Osteoblast (primary cell): ENCODE data around the gene OR7G2. TPM values are rescaled to one million over a fixed set of nuclear protein-coding genes. Genes with fewer than 3 reads are reported as not detected.
"Not testable (repeated sequence)": the region's sequence is repeated elsewhere in the genome, so short reads cannot be mapped to it uniquely, and the experiment has no call there.

Experiments
- DNase-seq: peaks from one replicate; pipeline ENCODE4 v3.0.0; 2011; ENCODE audit warnings: low spot score, mixed read lengths; ENCODE audit not compliant: insufficient read length; ENCODE audit errors: missing footprints
- H2AFZ ChIP-seq: 2 replicates; pipeline ENCODE4 v1.6.0; 2011; ENCODE audit warnings: mild to moderate bottlenecking, low read length
- H3K27ac ChIP-seq: 2 replicates; pipeline ENCODE4 v1.5.1; 2011; ENCODE audit warnings: mild to moderate bottlenecking, low read depth, low read length, moderate library complexity
- H3K27me3 ChIP-seq: 2 replicates; pipeline ENCODE4 v1.6.0; 2012; ENCODE audit warnings: mild to moderate bottlenecking, control low read depth, inconsistent platforms, low read length, moderate library complexity; ENCODE audit not compliant: insufficient read depth
- H3K36me3 ChIP-seq: 2 replicates; pipeline ENCODE4 v1.5.1; 2011; ENCODE audit warnings: mild to moderate bottlenecking, low read length, control low read depth, moderate library complexity; ENCODE audit not compliant: insufficient read depth
- H3K4me1 ChIP-seq: 2 replicates; pipeline ENCODE4 v1.5.1; 2011; ENCODE audit warnings: mild to moderate bottlenecking, low read length, control low read depth, moderate library complexity; ENCODE audit not compliant: insufficient read depth
- H3K4me2 ChIP-seq: 2 replicates; pipeline ENCODE4 v1.6.0; 2011; ENCODE audit warnings: mild to moderate bottlenecking, low read length; ENCODE audit not compliant: insufficient read depth
- H3K4me3 ChIP-seq: fragments of 200-600 bp; sonication (generic); 3 replicates; pipeline ENCODE4 v1.5.1; 2012; ENCODE audit warnings: mild to moderate bottlenecking, low read length, inconsistent platforms; ENCODE audit not compliant: insufficient read depth
- H3K79me2 ChIP-seq: 2 replicates; pipeline ENCODE4 v1.6.0; 2012; ENCODE audit warnings: mild to moderate bottlenecking, low read length, control low read depth, inconsistent platforms; ENCODE audit not compliant: insufficient read depth
- H3K9me3 ChIP-seq: 2 replicates; pipeline ENCODE4 v1.5.1; 2011; ENCODE audit warnings: low read depth, low read length, control low read depth
- H4K20me1 ChIP-seq: 2 replicates; pipeline ENCODE4 v1.6.0; 2012; ENCODE audit warnings: mild to moderate bottlenecking, low read length, control low read depth; ENCODE audit not compliant: insufficient read depth
- CTCF ChIP-seq: IDR thresholded peaks from 2 replicates; pipeline ENCODE4 v1.5.1; 2011; ENCODE audit warnings: mild to moderate bottlenecking, low read depth, low read length, moderate library complexity; ENCODE audit errors: extremely low read depth
- small RNA-seq: library from RNA; depleted of rRNA; stranded (forward); fragments of <200 nt; gene quantifications from one replicate; pipeline ENCODE3, GENCODE V24; 2012
- total RNA-seq: library from RNA; depleted of rRNA; stranded (reverse); fragments of >200 nt; gene quantifications from 2 replicates; pipeline ENCODE4 v1.2.3, GENCODE V29; 2012

The OR7G2 gene
- total RNA-seq, 1 donor: not detected

- Histone ChIP-seq H3K4me2 (no peak overlapping the region), H3K4me1 (no peaks in the 10 kb centered on the region), H3K27me3 (no peaks in the 10 kb centered on the region), H3K27ac (no peak overlapping the region), H3K4me3 (no peak overlapping the region), H3K9me3 (no peaks in the 10 kb centered on the region), H2AFZ (no peak overlapping the region), H3K79me2 (no peaks in the 10 kb centered on the region), H4K20me1 (no peaks in the 10 kb centered on the region), H3K36me3 (no peaks in the 10 kb centered on the region)
- DNase-seq: no peak
- TF ChIP-seq CTCF: no peak
Measured at GRCh38 chr19:9054207-9054606, 53.1 kb downstream of the OR7G2 start.

GRCh38 chr19:9053674-9054073 lies 53.6 kb downstream of the OR7G2 start:
- H3K9me3 ChIP-seq: not testable (repeated sequence)

GRCh38 chr19:9052894-9053293 lies 54.4 kb downstream of the OR7G2 start:
- no peaks in the 10 kb centered on the region for H3K36me3 ChIP-seq
- no peaks in the 10 kb centered on the region for H3K79me2 ChIP-seq
- H2AFZ ChIP-seq: no peak overlapping the region
- TF ChIP-seq CTCF: no peak
- H3K27ac ChIP-seq: no peak overlapping the region
- H4K20me1 ChIP-seq: no peaks in the 10 kb centered on the region
- H3K27me3 ChIP-seq: no peaks in the 10 kb centered on the region
- H3K4me2 ChIP-seq: no peak overlapping the region
- H3K9me3 ChIP-seq: no peaks in the 10 kb centered on the region
- no peak overlapping the region for H3K4me3 ChIP-seq
- no peak for DNase-seq
- no peaks in the 10 kb centered on the region for H3K4me1 ChIP-seq

More at GRCh38 chr19:9053674-9054073, 53.6 kb downstream of the OR7G2 start:
- H3K36me3 ChIP-seq, H3K27ac ChIP-seq, H3K4me1 ChIP-seq, DNase-seq, H4K20me1 ChIP-seq, H3K79me2 ChIP-seq, H3K27me3 ChIP-seq, H3K4me3 ChIP-seq, H2AFZ ChIP-seq, H3K4me2 ChIP-seq: not testable (repeated sequence)

Small RNA genes within 50 kb of the gene (small RNA-seq; reads per million reads assigned to genes)
- not detected for gene OR1M4P

Other genes starting within 250 kb of the OR7G2 start
- gene MUC16, start 97.1 kb downstream of the OR7G2 start, total RNA-seq: not detected in 2 replicates
- not detected in 2 replicates for gene OR1M1, start 20.4 kb downstream of the OR7G2 start, total RNA-seq
- gene OR7G1, start 8.3 kb upstream of the OR7G2 start, total RNA-seq: not detected in 2 replicates
- gene OR7G3, start 19.5 kb upstream of the OR7G2 start, total RNA-seq: not detected in 2 replicates
- 20.3 and 20.9 TPM in 2 replicates for gene ZNF317, start 32.9 kb upstream of the OR7G2 start, total RNA-seq
- not detected in 2 replicates for gene OR7D2, start 71.5 kb upstream of the OR7G2 start, total RNA-seq
- gene OR7D4, start 112.1 kb upstream of the OR7G2 start, total RNA-seq: not detected in 2 replicates
- not detected in 2 replicates for gene OR7E24, start 143.5 kb upstream of the OR7G2 start, total RNA-seq
- 17.1 and 19.2 TPM in 2 replicates for gene ZNF699, start 202.4 kb upstream of the OR7G2 start, total RNA-seq
- gene ZNF559, start 216.7 kb upstream of the OR7G2 start, total RNA-seq: 13.8 and 15.2 TPM in 2 replicates